Panc1 (cell line): ENCODE data around the gene ZBTB7B. TPM values are rescaled to one million over a fixed set of nuclear protein-coding genes. Genes with fewer than 3 reads are reported as not detected.
A peak's percentile ranks its signal among the peaks of the same experiment; 100 is the strongest.

Source experiments
- ATAC-seq: fragments of 200-7000 bp; cut with Tn5 transposase; 2 replicates; pipeline ENCODE4 v1.9.1; 2020; ENCODE audit warnings: mild to moderate bottlenecking, moderate library complexity
- BruUV-seq: library from RNA; stranded (reverse); fragments of 400-500 nt; replicated peaks from 2 replicates; lab custom pipeline; 2021; lab: Mats Ljungman, UMichigan
- CTCF ChIA-PET: fragments of 300-600 bp; sonication (Branson Sonifier 250); formaldehyde crosslinking; loops from one replicate; lab custom pipeline; 2022; ENCODE audit warnings: antibody characterized with exemption; lab: Charles Lee
- POLR2A ChIA-PET: fragments of 300-600 bp; sonication (Branson Sonifier 250); formaldehyde crosslinking; loops from one replicate; lab custom pipeline; 2022; ENCODE audit warnings: antibody characterized with exemption; lab: Charles Lee
- DNase-seq: peaks from one replicate; pipeline ENCODE4 v3.0.0-alpha.2; 2010; ENCODE audit warnings: low read depth, low spot score
- H3K27ac ChIP-seq: 2 replicates; pipeline ENCODE4 v1.5.1; 2011; ENCODE audit warnings: mild to moderate bottlenecking, low read length, inconsistent platforms
- H3K27me3 ChIP-seq: fragments of 200-500 bp; sonication (Bioruptor generic); 2 replicates; pipeline ENCODE4 v1.6.0; 2014; ENCODE audit warnings: low read length, inconsistent platforms; ENCODE audit not compliant: control insufficient read depth, insufficient read depth
- H3K36me3 ChIP-seq: fragments of 200-500 bp; sonication (Bioruptor generic); 2 replicates; pipeline ENCODE4 v1.5.1; 2014; ENCODE audit warnings: inconsistent platforms, mild to moderate bottlenecking, low read length, moderate library complexity; ENCODE audit not compliant: control insufficient read depth, insufficient read depth
- H3K4me1 ChIP-seq: 2 replicates; pipeline ENCODE4 v1.5.1; 2011; ENCODE audit warnings: inconsistent platforms, mild to moderate bottlenecking, low read length, moderate library complexity; ENCODE audit not compliant: control insufficient read depth, insufficient read depth
- H3K4me3 ChIP-seq, 2 experiments: 2 replicates each; pipeline ENCODE4 v1.5.1; 2011 to 2012; ENCODE audit warnings: low read depth in 2 of 2, low read length in 2 of 2, mild to moderate bottlenecking in 2 of 2, inconsistent platforms in 1 of 2, moderate library complexity in 1 of 2
- H3K9me3 ChIP-seq: fragments of 200-500 bp; sonication (Bioruptor generic); 2 replicates; pipeline ENCODE4 v1.5.1; 2014; ENCODE audit warnings: low read depth, mild to moderate bottlenecking, inconsistent platforms, low read length, moderate library complexity; ENCODE audit not compliant: control insufficient read depth, insufficient read depth
- CTCF ChIP-seq: fragments of 450-650 bp; IDR thresholded peaks from 2 replicates; pipeline ENCODE4 v1.5.1; 2017; ENCODE audit warnings: mild to moderate bottlenecking
- POLR2AphosphoS5 ChIP-seq: IDR thresholded peaks from 2 replicates; pipeline ENCODE4 v1.6.1; 2012; ENCODE audit warnings: mild to moderate bottlenecking, low read depth, low read length, moderate library complexity
- SIN3A ChIP-seq: IDR thresholded peaks from 2 replicates; pipeline ENCODE4 v1.6.1; 2012; ENCODE audit warnings: low read depth, mild to moderate bottlenecking, low read length, moderate library complexity, borderline replicate concordance; ENCODE audit not compliant: insufficient read depth
- TCF7L2 ChIP-seq: IDR thresholded peaks from 2 replicates; pipeline ENCODE4 v1.6.1; 2011; ENCODE audit warnings: mild to moderate bottlenecking, low read depth, low read length, inconsistent platforms
- in situ Hi-C: cut with HindIII; loops from 2 replicates; pipeline ENCODE4 v1.10.0; 2016; ENCODE audit warnings: low sequenced_read_pairs, low pct_unique_long_range_greater_than_20kb
- intact Hi-C: fragments of 100-400 bp; cut with micrococcal nuclease; formaldehyde crosslinking; loops from one replicate; pipeline ENCODE4 v1.10.0; 2022; ENCODE audit not compliant: unreplicated experiment
- total RNA-seq: library from RNA; stranded (reverse); gene quantifications from one replicate; pipeline ENCODE4 v1.2.1, GENCODE V29; 2021; ENCODE audit not compliant: unreplicated experiment
- TF ChIP-seq, protein P1 (sequence below), 2 experiments: IDR thresholded peaks; 2 replicates each; pipeline ENCODE4 v1.6.1; 2011 to 2012; ENCODE audit warnings: low read depth in 2 of 2, control low read depth in 1 of 2, low read length in 1 of 2, mild to moderate bottlenecking in 1 of 2, moderate library complexity in 1 of 2; ENCODE audit not compliant: insufficient read depth in 1 of 2

Gene ZBTB7B
- total RNA-seq, 1 experiment from 2014 or later = 55.8 TPM

DNA sequence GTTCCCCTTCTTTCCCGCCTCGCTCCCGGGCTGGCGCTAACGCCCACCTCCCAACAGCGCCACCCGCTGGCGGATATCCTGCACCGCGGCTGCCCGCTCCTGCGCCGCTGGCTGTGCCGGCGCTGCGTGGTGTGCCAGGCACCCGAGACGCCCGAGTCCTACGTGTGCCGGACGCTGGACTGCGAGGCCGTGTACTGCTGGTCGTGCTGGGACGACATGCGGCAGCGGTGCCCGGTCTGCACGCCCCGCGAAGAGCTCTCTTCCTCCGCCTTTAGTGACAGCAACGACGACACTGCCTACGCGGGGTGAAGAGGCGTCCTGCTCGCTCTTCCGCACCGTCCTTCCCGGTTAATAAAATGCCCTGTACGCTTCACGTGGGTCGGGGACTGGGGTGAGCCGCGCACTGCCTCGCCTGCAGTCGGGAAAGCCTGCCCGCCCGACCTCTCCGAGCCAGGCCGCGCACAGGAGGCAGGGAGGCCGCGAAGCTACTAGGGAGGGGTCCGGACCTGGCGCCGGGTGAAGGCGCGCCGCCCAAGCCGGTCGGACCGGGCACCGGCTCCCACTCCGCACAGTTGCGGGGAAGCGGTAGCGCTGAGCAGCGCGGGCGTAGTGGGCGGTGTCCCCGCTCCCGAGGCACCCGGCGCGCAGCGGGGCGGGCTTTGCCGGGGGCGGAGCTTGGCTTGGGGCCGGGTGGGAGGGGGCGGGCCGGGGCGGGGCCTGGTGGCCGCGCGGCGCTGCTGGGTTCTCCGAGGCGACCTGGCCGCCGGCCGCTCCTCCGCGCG, 48.1 kb downstream of the ZBTB7B start, which contains the start of gene ADAM15 (continued):
- peak; percentile 43; the same call in 1 of the 2 replicates for TF ChIP-seq POLR2AphosphoS5

GRCh38 chr1:155051342-155051776, 48.8 kb downstream of the ZBTB7B start:
- peak; percentile 43; the same call in 1 of the 2 replicates for ATAC-seq
- BruUV-seq = no TSS peak

More at GRCh38 chr1:155051342-155051776, 48.8 kb downstream of the ZBTB7B start:
- Histone ChIP-seq H3K4me1 (peaks cover 14% of the 10 kb centered on the region), H3K36me3 (peaks cover 2% of the 10 kb centered on the region; the same call in 1 of the 2 replicates), H3K9me3 (no peaks in the 10 kb centered on the region), H3K27ac (peak overlapping the region; percentile 68), H3K4me3 (peak overlapping the region; percentile 69 to 74), H3K27me3 (no peaks in the 10 kb centered on the region)
- TF ChIP-seq, protein P1, sequence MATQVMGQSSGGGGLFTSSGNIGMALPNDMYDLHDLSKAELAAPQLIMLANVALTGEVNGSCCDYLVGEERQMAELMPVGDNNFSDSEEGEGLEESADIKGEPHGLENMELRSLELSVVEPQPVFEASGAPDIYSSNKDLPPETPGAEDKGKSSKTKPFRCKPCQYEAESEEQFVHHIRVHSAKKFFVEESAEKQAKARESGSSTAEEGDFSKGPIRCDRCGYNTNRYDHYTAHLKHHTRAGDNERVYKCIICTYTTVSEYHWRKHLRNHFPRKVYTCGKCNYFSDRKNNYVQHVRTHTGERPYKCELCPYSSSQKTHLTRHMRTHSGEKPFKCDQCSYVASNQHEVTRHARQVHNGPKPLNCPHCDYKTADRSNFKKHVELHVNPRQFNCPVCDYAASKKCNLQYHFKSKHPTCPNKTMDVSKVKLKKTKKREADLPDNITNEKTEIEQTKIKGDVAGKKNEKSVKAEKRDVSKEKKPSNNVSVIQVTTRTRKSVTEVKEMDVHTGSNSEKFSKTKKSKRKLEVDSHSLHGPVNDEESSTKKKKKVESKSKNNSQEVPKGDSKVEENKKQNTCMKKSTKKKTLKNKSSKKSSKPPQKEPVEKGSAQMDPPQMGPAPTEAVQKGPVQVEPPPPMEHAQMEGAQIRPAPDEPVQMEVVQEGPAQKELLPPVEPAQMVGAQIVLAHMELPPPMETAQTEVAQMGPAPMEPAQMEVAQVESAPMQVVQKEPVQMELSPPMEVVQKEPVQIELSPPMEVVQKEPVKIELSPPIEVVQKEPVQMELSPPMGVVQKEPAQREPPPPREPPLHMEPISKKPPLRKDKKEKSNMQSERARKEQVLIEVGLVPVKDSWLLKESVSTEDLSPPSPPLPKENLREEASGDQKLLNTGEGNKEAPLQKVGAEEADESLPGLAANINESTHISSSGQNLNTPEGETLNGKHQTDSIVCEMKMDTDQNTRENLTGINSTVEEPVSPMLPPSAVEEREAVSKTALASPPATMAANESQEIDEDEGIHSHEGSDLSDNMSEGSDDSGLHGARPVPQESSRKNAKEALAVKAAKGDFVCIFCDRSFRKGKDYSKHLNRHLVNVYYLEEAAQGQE (IDR thresholded peaks at IDR 0.05; ENCODE audit: insufficient read depth in 1 of 2, low read depth in 2 of 2, low read length in 1 of 2) = no peak
- TF ChIP-seq TCF7L2 (no peak), POLR2AphosphoS5 (no peak), SIN3A (no peak), CTCF (no peak)
- ChIA-PET CTCF (interaction anchor here (0.6 to 1.6 kb wide), 10 partner anchors 8 to 491 kb away, joined by 3 to 11 read pairs (median 3); no protein-coding TSS in a partner anchor), POLR2A (no interaction called here)
- in situ Hi-C loops = no loop called here
- DNase-seq = no peak
- intact Hi-C loops = no loop called here
